GM10266 (cell line): ENCODE results near the gene SCRN2.

Source experiments
- DNase-seq: peaks from one replicate; pipeline ENCODE4 v3.0.0; 2012; ENCODE audit errors: extremely low spot score
- TF ChIP-seq, protein P1 (sequence below): IDR thresholded peaks from 2 replicates; pipeline ENCODE4 v1.5.1; 2012; ENCODE audit warnings: mild to moderate bottlenecking, low read depth; ENCODE audit not compliant: control insufficient read depth, insufficient read depth; ENCODE audit errors: missing control alignments

Gene SCRN2

DNA sequence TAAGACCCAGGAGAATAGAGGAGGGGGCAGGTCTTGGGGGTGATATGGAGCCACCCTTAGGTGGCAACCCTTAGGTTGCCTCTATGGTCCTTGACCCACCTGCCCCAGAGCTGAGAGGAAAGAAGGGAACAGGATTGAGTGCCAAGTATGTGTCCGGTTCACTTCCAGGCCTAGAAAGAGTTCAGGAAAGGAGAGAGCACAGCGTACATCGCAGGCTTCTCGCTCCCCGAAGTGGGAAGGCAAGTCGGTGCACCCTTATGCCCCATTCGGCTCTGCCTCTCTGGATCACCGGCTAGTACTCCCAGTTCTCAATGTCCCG lies 9.3 kb upstream of the SCRN2 start:
- TF ChIP-seq, protein P1, sequence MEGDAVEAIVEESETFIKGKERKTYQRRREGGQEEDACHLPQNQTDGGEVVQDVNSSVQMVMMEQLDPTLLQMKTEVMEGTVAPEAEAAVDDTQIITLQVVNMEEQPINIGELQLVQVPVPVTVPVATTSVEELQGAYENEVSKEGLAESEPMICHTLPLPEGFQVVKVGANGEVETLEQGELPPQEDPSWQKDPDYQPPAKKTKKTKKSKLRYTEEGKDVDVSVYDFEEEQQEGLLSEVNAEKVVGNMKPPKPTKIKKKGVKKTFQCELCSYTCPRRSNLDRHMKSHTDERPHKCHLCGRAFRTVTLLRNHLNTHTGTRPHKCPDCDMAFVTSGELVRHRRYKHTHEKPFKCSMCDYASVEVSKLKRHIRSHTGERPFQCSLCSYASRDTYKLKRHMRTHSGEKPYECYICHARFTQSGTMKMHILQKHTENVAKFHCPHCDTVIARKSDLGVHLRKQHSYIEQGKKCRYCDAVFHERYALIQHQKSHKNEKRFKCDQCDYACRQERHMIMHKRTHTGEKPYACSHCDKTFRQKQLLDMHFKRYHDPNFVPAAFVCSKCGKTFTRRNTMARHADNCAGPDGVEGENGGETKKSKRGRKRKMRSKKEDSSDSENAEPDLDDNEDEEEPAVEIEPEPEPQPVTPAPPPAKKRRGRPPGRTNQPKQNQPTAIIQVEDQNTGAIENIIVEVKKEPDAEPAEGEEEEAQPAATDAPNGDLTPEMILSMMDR: no peak
- no peak for DNase-seq

DNA sequence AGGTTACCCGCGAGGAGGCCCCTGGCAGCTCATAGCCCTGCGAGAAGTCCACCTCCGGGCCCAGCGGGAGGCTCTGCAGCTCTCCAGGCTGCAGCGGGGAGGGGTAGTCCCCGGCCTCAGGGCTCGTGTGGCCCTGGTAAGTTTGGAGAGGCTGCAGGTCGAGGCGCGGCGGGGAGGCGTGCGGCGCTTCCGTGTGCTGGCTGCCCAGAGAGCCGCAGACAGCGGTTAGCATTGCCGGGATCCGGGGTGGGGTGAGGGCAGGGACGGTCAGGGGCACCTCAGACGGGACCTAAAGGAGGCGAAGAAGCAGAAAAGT lies 7.1 kb upstream of the SCRN2 start:
- no peak for DNase-seq

DNA sequence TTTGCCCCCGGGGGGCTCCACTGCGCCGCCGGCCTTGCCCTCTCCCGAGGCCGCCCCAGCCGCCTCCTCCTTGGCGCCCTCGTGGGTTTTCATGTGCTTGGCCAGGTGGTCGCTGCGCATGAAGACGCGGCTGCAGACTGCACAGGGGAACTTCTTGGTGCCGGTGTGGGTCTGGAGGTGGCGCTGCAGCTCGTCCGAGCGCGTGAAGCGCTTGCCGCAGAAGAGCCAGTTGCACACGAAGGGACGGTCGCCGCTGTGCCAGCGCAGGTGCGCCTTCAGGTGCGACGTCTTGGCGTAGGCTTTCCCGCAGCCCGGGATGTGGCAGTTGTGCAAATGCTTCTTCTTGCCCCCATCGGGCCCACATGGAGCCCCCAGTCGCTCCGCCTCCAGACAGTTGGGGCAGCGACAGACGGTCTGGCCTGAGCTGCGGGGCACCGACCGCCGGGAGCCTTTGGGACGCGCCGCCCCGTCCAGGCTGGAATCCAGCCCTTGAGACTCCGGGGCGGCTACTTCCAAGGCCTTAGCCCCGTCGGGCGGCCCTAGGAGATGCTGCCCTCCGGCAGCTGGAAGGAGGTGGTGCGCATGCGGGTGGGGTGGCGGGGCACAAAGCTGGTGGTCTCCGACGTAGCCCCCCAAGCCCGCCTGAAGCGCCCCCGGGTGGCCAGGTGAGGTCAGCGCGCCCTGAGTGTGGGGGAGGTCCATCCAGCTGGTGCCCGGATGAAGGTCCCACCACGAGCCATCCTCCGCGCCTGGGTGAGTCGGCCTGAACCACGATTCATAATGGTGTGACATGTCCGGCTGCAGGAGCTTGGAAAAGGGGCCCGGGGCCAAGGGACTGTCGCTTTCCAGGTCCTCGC lies 6.5 kb upstream of the SCRN2 start:
- no peak for DNase-seq
- TF ChIP-seq, protein P1: peak; percentile 40

More for the DNA sequence above, 7.1 kb upstream of the SCRN2 start:
- TF ChIP-seq, protein P1: no peak

DNA sequence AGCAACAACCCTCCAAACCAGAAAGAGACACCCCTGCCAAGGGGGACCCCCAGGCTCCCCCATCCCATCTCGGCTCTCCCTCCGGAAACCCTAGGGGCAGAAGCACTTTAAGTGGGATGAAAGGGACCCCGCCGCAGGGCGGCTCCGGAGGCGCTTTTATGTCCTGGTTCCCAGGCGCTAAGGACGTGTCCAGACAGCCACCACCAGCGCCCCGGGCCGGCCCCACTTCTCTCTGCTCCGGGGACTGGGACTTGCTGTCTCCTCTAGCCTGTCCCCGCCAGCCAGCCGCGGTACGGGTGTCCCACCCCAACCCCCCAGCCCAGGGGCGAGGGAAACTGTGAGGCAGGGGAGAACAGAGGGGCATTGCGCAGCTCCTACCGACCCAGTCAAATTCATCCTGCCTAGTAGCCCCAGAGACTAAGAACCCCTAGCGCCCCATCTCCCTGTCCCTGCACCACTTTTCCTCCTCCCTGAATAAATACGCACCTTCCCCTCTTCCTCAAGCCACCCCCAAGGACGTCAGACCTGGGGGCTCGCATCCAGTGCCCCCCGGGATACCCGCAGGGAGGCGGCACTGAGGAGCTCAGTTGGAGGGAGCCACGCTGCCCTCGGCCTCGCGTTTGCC lies 5.8 kb upstream of the SCRN2 start:
- TF ChIP-seq, protein P1: no peak
- DNase-seq: no peak

DNA sequence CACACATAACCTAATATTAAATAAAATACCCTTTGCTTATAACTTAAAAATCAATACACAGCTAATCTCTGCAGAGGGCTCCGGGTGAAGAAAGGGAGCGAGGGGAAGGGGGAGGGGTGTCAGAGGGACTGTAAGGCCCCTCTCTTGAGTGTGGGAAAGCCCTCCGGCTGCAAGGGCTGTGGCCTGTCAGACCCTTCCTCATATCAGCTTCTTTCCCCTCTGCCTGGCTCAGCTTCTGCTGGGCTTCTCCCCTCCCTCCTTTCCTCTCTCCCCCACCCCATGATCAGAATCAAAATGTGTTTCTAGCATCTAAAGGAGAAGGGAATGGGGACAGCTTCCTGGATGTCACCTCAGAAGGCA lies 4.6 kb upstream of the SCRN2 start:
- TF ChIP-seq, protein P1: no peak

DNA sequence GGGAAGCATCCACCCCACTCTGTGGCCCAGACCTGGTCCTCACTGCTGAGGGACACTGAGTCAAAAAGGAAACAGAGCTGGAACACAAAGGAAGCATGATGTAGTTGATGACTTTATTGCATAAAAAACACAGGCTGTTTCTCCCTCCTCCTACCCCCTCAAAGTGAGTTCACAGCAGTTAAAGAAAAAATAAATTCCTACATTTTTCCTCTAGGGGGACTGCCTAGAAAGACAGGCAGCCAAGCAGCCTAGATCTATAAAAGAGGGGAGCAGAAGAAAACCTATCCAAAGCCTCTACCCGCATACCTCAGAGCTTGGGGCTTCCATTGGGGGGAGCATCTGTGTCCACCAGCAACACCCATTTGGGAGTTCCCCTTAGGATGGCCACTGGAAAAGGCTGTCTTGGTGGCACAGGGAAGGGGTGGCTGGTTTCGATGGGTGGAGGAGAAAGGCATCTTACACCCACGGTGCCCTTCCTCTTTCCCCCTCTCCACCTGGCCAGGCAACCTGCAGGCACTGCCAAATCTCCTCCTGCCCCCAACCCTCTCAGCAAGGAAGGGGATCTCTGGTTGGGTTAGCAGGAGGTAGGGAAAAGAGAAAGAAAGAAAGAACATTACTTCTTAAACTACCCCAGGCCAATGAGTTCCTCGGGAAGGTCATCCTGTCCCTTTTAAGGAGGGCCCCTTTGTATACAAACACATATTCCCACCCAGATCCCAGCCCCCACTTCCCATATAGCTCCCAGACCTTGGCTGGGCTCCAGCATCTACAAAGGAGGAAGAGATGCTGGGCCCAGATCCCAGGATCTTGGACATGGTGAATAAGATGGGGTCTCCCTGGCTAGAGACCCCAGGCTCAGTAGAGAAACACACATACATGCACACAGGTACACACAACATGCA lies 4.0 kb upstream of the SCRN2 start:
- TF ChIP-seq, protein P1: no peak
- DNase-seq: no peak

More for the DNA sequence above, 4.6 kb upstream of the SCRN2 start:
- DNase-seq: no peak

DNA sequence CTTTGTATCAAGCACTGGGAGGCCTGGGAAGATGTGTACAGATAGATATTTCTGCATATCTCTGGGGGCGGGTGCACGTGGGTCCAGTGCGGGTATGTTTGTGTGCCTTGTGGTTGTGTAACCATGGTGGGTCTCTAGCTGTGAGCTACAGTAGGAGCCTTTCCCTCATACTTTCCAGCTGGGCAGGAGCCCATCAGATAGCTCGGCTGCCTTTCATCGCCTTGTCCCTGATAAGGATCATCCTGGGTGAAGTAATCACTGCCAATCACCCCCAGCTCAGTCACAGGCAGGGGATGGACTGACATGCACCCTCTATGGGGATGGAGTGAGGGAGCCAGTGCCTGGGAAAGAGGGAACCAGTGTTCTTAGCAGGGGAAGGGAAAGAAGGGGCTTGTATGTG lies 3.2 kb upstream of the SCRN2 start:
- no peak for DNase-seq
- TF ChIP-seq, protein P1: no peak
